Adrenal gland (tissue), 5 donors: Measurements from ENCODE around the gene ZNF521.

Experiments
- POLR2A ChIP-seq, 2 donors: fragments of 450-650 bp; IDR thresholded peaks; one replicate each; pipeline ENCODE4 v1.6.1; 2017; ENCODE audit warnings: antibody characterized with exemption in 2 of 2, mild to moderate bottlenecking in 2 of 2, moderate library complexity in 1 of 2
- TF ChIP-seq, protein P1 (sequence below), 6 experiments: fragments of 450-650 bp in 4 of 6; fragments of 200-600 bp in 2 of 6; sonication (generic) in 1 of 6; IDR thresholded peaks; 1 replicate in 5 of 6; 2 replicates in 1 of 6; pipeline versions ENCODE4 v1.5.1 to v1.8.0; 2016 to 2021; ENCODE audit warnings: antibody characterized with exemption in 6 of 6, mild to moderate bottlenecking in 2 of 6, moderate library complexity in 1 of 6
- donor health status: DM: no; HTN: no; CAD: no.

DNA sequence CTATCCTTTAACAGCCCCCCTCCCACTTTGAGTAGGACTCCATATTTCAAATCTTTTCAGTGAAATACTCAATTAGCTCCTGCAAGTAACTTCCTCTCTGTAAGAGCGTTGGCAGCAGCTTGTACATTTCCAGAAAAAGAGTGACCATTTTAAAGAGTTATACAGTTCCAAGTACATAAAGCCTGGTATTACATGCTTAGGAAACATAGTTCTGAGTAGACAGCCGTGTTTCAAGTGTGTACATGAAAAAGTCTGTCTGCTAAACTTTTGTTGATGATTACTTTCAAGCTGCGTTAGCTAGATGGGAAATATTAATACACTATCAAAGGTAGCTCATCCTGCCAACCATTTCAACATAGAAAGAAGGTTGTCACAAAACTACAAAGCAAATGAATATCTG, 112.8 kb downstream of the ZNF521 start:
- TF ChIP-seq, protein P1, sequence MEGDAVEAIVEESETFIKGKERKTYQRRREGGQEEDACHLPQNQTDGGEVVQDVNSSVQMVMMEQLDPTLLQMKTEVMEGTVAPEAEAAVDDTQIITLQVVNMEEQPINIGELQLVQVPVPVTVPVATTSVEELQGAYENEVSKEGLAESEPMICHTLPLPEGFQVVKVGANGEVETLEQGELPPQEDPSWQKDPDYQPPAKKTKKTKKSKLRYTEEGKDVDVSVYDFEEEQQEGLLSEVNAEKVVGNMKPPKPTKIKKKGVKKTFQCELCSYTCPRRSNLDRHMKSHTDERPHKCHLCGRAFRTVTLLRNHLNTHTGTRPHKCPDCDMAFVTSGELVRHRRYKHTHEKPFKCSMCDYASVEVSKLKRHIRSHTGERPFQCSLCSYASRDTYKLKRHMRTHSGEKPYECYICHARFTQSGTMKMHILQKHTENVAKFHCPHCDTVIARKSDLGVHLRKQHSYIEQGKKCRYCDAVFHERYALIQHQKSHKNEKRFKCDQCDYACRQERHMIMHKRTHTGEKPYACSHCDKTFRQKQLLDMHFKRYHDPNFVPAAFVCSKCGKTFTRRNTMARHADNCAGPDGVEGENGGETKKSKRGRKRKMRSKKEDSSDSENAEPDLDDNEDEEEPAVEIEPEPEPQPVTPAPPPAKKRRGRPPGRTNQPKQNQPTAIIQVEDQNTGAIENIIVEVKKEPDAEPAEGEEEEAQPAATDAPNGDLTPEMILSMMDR (IDR thresholded peaks at IDR 0.05) = no peak
- TF ChIP-seq POLR2A (IDR thresholded peaks at IDR 0.05) = no peak
